GM19023 (cell line): ENCODE results near the gene FOXD4L1.
"Not testable (repeated sequence)": the region's sequence is repeated elsewhere in the genome, so short reads cannot be mapped to it uniquely, and the experiment has no call there.

Experiments used
- ATAC-seq: cut with Tn5 transposase; IDR thresholded peaks from one replicate; pipeline ENCODE4 v1.9.1; 2021; ENCODE audit warnings: mild to moderate bottlenecking, moderate library complexity; ENCODE audit not compliant: unreplicated experiment

The FOXD4L1 gene

DNA sequence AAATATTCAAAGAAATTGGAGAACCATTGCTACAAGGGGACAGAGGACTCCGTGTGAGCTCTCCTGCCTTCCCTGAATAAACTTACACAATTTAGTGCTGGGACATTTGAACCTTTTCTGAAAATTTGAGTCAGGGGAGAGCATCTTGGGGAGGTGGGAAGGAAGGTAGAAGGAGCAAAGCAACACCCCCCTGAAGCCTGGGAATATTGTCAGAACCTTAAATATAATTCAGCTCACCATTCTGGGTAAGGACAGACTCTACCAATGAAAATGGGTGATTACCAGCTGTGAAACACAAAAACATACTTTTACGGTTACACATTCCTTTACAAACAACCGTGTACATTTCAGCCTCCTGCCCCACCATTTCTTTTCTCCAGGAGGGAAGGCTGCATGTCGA is at the start of gene FOXD4L1:
Gene FOXD4L1 (plus strand): TSS at position 301 of the 400 bp plus-strand sequence. CDS start 592 bp downstream, outside the sequence.
- not testable (repeated sequence) for ATAC-seq

DNA sequence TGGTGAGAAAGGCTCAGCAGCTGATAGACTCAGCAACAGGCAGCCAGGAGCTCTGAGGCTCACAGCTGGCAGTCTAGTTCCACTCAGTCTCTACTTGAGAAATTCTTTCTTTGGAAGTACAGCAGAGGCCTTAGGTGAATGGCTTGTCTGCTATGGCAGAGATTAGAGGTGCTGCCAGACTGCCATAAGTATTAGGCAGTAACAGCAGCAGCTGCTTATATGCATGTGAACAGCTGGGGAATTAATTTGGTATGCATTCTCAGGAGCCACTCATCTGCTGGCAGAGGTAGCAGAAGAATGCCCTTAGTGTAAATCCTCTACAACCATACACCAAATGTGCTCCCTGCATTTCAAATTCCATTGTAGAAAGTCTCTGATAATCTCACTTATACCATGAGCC is 32.7 kb upstream of the FOXD4L1 start:
- ATAC-seq, result not testable (repeated sequence)

DNA sequence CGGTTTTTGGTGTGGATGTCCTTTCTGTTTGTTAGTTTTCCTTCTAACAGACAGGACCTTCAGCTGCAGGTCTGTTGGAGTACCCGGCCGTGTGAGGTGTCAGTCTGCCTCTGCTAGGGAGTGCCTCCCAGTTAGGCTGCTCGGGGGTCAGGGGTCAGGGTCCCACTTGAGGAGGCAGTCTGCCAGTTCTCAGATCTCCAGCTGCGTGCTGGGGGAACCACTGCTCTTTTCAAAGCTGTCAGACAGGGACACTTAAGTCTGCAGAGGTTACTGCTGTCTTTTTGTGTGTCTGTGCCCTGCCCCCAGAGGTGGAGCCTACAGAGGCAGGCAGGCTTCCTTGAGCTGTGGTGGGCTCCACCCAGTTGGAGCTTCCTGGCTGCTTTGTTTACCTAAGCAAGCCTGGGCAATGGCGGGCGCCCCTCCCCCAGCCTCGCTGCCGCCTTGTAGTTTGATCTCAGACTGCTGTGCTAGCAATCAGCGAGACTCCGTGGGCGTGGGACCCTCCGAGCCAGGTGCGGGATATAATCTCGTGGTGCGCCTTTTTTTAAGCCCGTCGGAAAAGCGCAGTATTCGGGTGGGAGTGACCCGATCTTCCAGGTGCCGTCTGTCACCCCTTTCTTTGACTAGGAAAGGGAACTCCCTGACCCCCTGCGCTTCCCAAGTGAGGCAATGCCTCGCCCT is 21.6 kb upstream of the FOXD4L1 start:
- not testable (repeated sequence) for ATAC-seq

GRCh38 chr2:113496527-113496926 is 1.9 kb upstream of the FOXD4L1 start:
- ATAC-seq, result not testable (repeated sequence)

DNA sequence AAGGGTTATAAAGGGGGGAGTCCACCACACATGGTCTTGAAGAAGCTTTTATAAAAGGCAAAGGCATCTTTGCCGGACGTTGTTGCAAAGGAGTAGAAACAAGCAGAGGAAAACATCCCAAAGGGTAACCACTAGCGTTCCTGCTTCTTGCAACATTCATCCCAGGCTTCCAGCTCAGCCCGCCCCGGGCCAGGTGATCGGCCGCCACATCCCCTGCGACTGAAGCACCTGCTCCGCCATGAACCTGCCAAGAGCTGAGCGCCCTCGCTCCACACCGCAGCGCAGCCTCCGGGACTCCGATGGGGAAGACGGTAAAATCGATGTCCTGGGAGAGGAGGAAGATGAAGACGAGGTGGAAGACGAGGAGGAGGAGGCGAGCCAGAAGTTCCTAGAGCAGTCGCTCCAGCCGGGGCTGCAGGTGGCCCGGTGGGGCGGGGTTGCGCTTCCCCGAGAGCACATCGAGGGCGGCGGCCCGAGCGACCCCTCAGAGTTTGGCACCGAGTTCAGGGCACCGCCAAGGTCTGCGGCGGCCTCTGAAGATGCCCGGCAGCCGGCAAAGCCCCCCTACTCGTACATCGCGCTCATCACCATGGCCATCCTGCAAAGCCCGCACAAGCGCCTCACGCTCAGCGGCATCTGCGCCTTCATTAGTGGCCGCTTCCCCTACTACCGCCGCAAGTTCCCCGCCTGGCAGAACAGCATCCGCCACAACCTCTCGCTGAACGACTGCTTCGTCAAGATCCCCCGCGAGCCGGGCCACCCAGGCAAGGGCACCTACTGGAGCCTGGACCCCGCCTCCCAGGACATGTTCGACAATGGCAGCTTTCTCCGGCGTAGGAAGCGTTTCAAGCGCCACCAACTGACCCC is 787 bp downstream of the FOXD4L1 start:
- not testable (repeated sequence) for ATAC-seq

- not testable (repeated sequence) for ATAC-seq
These were observed 1.6 kb downstream of the FOXD4L1 start for GRCh38 chr2:113499886-113500722.

DNA sequence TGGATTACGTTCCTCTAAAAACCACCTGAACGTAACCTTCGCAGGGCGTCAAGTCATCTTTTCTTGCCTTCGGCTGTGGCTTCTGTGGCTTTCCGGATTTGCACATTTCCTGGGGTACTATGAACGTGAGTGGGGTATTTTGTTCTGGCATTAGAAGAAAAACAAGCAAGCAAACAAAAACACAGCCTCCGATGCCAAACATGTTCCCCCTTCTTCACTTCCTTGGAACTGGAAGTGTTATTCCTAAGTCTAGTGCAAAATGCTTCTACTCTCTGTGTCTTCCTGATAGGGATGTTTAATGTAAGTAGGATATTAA is 2.2 kb downstream of the FOXD4L1 start:
- ATAC-seq, result not testable (repeated sequence)

GRCh38 chr2:113502216-113503093 is 4.0 kb downstream of the FOXD4L1 start:
- peak; percentile 37 for ATAC-seq

DNA sequence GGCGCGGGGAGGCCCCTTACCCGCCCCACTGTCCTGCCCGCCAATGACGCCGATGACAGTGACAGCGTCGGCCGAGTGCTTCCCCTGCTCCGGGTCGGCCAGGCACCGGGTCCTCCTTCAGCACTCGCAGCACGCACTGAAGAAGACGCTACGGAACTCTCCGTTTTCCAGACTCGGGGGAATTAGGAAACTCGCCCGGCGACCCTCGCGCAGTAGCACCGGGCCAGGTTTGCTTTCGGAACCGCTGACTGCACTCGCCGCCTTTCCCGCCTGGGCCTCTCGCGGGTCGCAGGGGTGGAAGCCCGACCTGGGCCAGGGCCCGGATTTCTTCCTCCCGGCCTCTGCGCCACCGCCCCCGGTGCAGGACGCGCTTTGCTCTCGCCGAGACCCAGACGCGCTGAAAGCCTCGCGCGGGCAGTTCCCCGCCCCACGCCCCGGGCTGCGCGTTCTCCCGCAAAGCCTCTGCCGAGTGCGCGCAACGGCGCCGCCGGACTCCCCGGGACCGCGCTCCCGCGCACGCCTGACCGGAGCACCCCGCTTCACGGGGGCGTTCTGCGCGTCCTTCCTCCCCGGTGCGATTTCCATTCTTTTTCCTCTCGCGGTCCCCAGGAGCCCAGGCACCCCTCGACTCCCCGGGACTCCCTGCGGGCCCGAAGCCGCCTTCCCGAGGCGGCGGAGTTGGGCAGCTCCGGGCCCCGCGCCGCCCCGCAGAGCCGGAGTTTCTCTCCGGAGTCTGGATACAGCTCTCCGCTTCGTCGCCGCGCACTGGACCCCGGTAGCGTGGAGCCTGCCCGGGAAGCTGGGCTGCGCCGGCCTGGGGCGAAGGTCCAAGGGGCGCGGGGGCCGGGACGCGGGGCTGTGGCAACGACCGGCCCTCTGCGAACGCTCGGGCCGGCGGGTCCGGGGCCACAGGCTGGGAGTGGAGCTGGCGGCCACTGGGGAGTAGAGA is 4.9 kb downstream of the FOXD4L1 start:
- peak; percentile 67 for ATAC-seq

- ATAC-seq, result not testable (repeated sequence)
These were observed 5.6 kb downstream of the FOXD4L1 start for GRCh38 chr2:113504081-113504480.

- ATAC-seq, result not testable (repeated sequence)
These were observed 9.1 kb downstream of the FOXD4L1 start for GRCh38 chr2:113507394-113508140.

DNA sequence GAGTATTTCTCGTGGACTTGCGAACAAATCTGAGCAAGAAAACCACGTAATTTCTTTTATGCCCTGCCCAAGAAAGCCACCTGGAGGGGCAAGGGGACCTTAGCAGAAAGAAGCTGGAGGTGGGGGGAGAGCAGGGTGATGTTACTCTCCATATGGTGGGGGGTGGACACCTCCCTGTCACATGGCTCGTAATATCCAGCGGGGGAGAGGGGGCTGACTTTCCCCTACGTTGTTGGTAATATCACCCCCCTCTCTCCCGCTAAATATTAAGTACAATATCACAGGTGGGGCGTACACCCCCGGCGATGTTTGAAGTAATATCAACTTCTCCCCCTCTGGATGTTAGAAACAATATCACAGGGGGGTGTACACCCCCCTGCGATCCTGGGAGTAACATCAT is 9.7 kb downstream of the FOXD4L1 start:
- ATAC-seq, result not testable (repeated sequence)

- ATAC-seq, result not testable (repeated sequence)
These were observed 12.4 kb downstream of the FOXD4L1 start for GRCh38 chr2:113510913-113511312.

DNA sequence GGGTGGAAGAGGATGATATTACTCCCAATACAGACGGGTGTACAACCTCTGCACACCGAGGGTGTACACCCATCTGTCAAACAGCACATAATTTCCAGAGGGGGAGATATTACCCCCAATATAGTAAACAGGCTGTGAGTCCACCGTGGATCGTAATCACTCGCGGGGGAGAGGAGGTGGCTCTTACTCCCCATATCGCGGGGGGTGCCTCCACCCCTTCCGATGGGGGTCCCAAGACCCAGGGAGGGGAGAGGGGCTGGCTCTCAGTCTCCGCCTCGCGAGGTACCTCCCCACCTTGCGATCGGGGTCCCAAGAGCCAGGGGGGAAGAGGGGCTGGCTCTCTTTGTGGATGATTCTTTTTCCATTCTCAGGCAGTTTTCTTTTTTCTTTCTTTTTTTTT is 13.4 kb downstream of the FOXD4L1 start:
- not testable (repeated sequence) for ATAC-seq

DNA sequence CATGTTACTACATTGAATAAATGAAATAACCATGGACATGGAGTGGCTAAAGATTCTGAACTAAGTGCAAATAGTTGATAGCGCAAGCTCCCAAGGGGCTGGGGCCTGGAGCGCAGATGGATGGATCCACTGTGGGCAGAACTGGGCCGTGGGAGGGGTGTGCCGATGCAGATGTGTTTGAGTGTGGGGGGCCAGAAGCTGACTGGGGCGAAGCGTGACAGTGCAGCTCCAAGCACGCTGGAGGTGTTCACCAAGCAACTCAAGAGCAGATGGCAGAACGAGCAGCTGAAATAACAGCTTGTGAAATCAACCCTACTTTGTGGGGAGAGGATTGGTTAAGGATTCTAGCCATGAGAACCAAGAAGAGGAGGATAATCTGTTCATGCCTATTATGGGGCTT is 17.0 kb downstream of the FOXD4L1 start:
- not testable (repeated sequence) for ATAC-seq

GRCh38 chr2:113515995-113516394 is 17.5 kb downstream of the FOXD4L1 start:
- not testable (repeated sequence) for ATAC-seq

DNA sequence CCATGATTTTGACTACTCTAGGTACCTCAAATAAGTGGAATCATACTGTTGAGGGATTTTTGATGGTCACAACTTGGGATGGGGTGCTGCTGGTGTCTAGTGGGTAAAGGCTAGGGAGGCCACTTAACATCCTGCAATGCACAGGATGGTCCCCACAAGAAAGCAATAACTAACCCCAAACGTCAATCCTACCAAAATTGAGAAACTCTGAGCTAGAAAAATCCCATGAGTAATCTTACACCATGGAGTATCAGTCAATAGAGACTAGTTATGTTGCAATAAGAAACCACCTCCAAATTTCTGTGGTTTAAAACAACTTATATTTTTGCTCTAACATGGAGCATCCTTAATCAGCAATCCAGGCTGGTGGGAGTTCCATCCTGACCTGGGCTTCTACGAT is 18.6 kb downstream of the FOXD4L1 start:
- not testable (repeated sequence) for ATAC-seq

GRCh38 chr2:113520837-113521236 is 22.4 kb downstream of the FOXD4L1 start:
- ATAC-seq, result not testable (repeated sequence)
